ENCODE results near the gene TH.

GRCh38 chr11:2146051-2146450 lies 25.6 kb downstream of the TH start:
- TF ChIP-seq CTCF (IDR thresholded peaks at IDR 0.05; ENCODE audit: low read depth, low read length, poor library complexity, severe bottlenecking) (no peak), EZH2phosphoT487 (IDR thresholded peaks at IDR 0.05; ENCODE audit: borderline replicate concordance, low read length) (no peak)

Data from DOHH2 (cell line).